OCI-LY7 (cell line): ENCODE measurements around the gene GPN3. TPM values are rescaled to one million over a fixed set of nuclear protein-coding genes. Genes with fewer than 3 reads are reported as not detected.

Experiments used
- BruUV-seq: library from RNA; stranded (reverse); fragments of 400-500 nt; replicated peaks from 2 replicates; lab custom pipeline; 2021; lab: Mats Ljungman, UMichigan
- CTCF ChIA-PET: fragments of 300-600 bp; sonication (Branson Sonifier 250); formaldehyde crosslinking; loops from one replicate; lab custom pipeline; 2022; ENCODE audit warnings: antibody characterized with exemption; ENCODE audit not compliant: unreplicated experiment; lab: Charles Lee
- POLR2A ChIA-PET: fragments of 300-600 bp; sonication (Branson Sonifier 250); formaldehyde crosslinking; loops from one replicate; lab custom pipeline; 2022; ENCODE audit warnings: antibody characterized with exemption; lab: Charles Lee
- DNase-seq: peaks from one replicate; pipeline ENCODE4 v3.0.0-alpha.2; 2015; ENCODE audit warnings: low spot score
- H2AFZ ChIP-seq: fragments of 200-600 bp; sonication (generic), shearing (Covaris generic); 2 replicates; pipeline ENCODE4 v1.6.1; 2014; ENCODE audit warnings: mild to moderate bottlenecking, antibody characterized with exemption, low read length, moderate library complexity
- H3K27ac ChIP-seq: fragments of 200-600 bp; sonication (generic); 2 replicates; pipeline ENCODE4 v1.5.1; 2014; ENCODE audit warnings: mixed run types, low read depth, mild to moderate bottlenecking, moderate library complexity, low read length, inconsistent platforms; ENCODE audit not compliant: poor library complexity, severe bottlenecking
- H3K36me3 ChIP-seq: fragments of 200-600 bp; sonication (generic); 2 replicates; pipeline ENCODE4 v1.6.1; 2014; ENCODE audit warnings: mild to moderate bottlenecking, antibody characterized with exemption, low read length, moderate library complexity, mixed read lengths; ENCODE audit not compliant: insufficient read depth
- H3K4me1 ChIP-seq: fragments of 200-600 bp; sonication (generic); 2 replicates; pipeline ENCODE4 v1.5.1; 2014; ENCODE audit warnings: mild to moderate bottlenecking, low read length; ENCODE audit not compliant: insufficient read depth, poor library complexity, severe bottlenecking
- H3K4me2 ChIP-seq: fragments of 200-600 bp; sonication (generic); 2 replicates; pipeline ENCODE4 v1.6.1; 2014; ENCODE audit warnings: mild to moderate bottlenecking, low read length
- H3K4me3 ChIP-seq: fragments of 200-600 bp; sonication (generic); 2 replicates; pipeline ENCODE4 v1.5.1; 2014; ENCODE audit warnings: mild to moderate bottlenecking, low read depth, low read length; ENCODE audit not compliant: poor library complexity, severe bottlenecking
- H3K79me2 ChIP-seq: fragments of 200-600 bp; sonication (generic); 2 replicates; pipeline ENCODE4 v1.6.1; 2016; ENCODE audit warnings: low read depth, mild to moderate bottlenecking, low read length, moderate library complexity, mixed read lengths; ENCODE audit not compliant: insufficient read depth
- H3K9me2 ChIP-seq: fragments of 200-600 bp; sonication (generic); 2 replicates; pipeline ENCODE4 v1.6.1; 2016; ENCODE audit warnings: mild to moderate bottlenecking, low read length, mixed read lengths; ENCODE audit not compliant: insufficient read depth
- H3K9me3 ChIP-seq: fragments of 200-600 bp; sonication (generic); 2 replicates; pipeline ENCODE4 v1.6.1; 2014; ENCODE audit warnings: mild to moderate bottlenecking, mixed run types, low read length, mixed read lengths
- H4K20me1 ChIP-seq: fragments of 200-600 bp; sonication (generic); 2 replicates; pipeline ENCODE4 v1.6.1; 2014; ENCODE audit warnings: mild to moderate bottlenecking, antibody characterized with exemption, low read length, moderate library complexity, mixed read lengths; ENCODE audit not compliant: insufficient read depth
- EZH2phosphoT487 ChIP-seq: fragments of 200-600 bp; sonication (generic); IDR thresholded peaks from 2 replicates; pipeline ENCODE4 v1.6.1; 2018; ENCODE audit warnings: low read depth, borderline replicate concordance, mild to moderate bottlenecking, mixed run types, antibody characterized with exemption, low read length, moderate library complexity, mixed read lengths
- intact Hi-C: fragments of 100-400 bp; cut with micrococcal nuclease; formaldehyde crosslinking; loops from one replicate; pipeline ENCODE4 v1.10.0; 2022; ENCODE audit not compliant: unreplicated experiment
- total RNA-seq, 2 experiments: library from RNA; depleted of rRNA in 1 of 2; stranded (reverse); fragments of >200 nt in 1 of 2; shearing (Covaris generic) in 1 of 2; gene quantifications; 2 replicates each; pipeline ENCODE4 v1.2.3, GENCODE V29; 2014 to 2022
- TF ChIP-seq, protein P1 (sequence below): fragments of 200-600 bp; sonication (generic); conservative IDR thresholded peaks from 2 replicates; pipeline ENCODE4 v1.5.1; 2014; ENCODE audit warnings: mild to moderate bottlenecking, antibody characterized with exemption, low read length, moderate library complexity, mixed read lengths

Gene GPN3
- total RNA-seq, 2 experiments from 2014 or later: 24.2 to 43.7 TPM

DNA sequence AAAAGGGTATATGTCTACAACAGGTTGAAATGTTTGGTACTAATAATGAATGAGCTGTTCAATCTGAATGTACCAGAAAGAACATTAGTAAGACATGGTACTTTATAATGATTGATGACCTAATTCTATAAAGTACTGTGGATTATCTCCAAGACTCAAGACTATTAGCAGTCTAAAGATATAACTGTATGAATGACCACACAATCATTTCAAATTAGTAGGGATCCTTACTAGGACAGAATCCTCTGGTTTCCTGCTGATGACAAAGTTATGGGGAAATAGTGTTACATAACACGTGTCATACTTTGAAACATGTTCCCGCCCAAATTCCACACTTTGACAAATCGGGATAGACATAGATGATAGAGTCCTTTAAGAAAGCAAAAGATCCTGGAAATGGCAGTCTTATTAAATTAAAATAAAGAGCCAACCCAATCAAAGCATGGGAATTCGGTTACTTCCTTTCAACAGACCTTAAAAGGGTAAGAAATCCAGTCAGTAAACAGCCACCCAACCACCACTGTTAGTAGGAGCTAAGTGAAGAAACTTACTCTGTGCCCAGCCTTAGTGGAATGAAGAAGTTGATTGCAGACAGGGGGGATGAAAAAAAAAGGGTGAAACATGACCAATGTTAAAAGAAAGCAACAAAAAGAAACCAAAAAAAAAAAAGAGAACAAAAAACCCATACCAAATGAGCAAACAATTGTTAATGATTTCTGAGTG lies 31.1 kb upstream of the GPN3 start:
- peaks cover 53% of the 10 kb centered on the region for H3K79me2 ChIP-seq
- peak overlapping the region; percentile 1 for H3K4me3 ChIP-seq
- H3K27ac ChIP-seq: no peak overlapping the region
- H3K9me2 ChIP-seq: no peaks in the 10 kb centered on the region
- TF ChIP-seq EZH2phosphoT487: no peak
- TF ChIP-seq, protein P1, sequence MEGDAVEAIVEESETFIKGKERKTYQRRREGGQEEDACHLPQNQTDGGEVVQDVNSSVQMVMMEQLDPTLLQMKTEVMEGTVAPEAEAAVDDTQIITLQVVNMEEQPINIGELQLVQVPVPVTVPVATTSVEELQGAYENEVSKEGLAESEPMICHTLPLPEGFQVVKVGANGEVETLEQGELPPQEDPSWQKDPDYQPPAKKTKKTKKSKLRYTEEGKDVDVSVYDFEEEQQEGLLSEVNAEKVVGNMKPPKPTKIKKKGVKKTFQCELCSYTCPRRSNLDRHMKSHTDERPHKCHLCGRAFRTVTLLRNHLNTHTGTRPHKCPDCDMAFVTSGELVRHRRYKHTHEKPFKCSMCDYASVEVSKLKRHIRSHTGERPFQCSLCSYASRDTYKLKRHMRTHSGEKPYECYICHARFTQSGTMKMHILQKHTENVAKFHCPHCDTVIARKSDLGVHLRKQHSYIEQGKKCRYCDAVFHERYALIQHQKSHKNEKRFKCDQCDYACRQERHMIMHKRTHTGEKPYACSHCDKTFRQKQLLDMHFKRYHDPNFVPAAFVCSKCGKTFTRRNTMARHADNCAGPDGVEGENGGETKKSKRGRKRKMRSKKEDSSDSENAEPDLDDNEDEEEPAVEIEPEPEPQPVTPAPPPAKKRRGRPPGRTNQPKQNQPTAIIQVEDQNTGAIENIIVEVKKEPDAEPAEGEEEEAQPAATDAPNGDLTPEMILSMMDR: no peak
- no peaks in the 10 kb centered on the region for H3K9me3 ChIP-seq
- H3K4me2 ChIP-seq: peak overlapping the region; percentile 67
- no peak overlapping the region for H2AFZ ChIP-seq
- DNase-seq: no peak
- ChIA-PET CTCF (no interaction called here), POLR2A (interaction anchor here (0.7 to 2.3 kb wide), 4 partner anchors 10 to 1778 kb away, joined by 3 to 11 read pairs (median 4); partner anchors contain the start of genes FAM216A and GPN3)
- peaks cover 6% of the 10 kb centered on the region; the same call in 1 of the 2 replicates for H4K20me1 ChIP-seq
- H3K4me1 ChIP-seq: peaks cover 29% of the 10 kb centered on the region
- intact Hi-C loops: no loop called here
- no TSS peak for BruUV-seq
- peaks cover 53% of the 10 kb centered on the region for H3K36me3 ChIP-seq

GRCh38 chr12:110475426-110475825 lies 7.4 kb upstream of the GPN3 start:
- CTCF ChIA-PET: no interaction called here

More at GRCh38 chr12:110475426-110475825, 7.4 kb upstream of the GPN3 start:
- Histone ChIP-seq H3K4me3 (no peak overlapping the region), H3K4me2 (no peak overlapping the region), H3K79me2 (peaks cover 26% of the 10 kb centered on the region), H4K20me1 (no peaks in the 10 kb centered on the region), H3K9me3 (no peaks in the 10 kb centered on the region), H2AFZ (no peak overlapping the region), H3K4me1 (peaks cover 10% of the 10 kb centered on the region), H3K27ac (no peak overlapping the region), H3K9me2 (no peaks in the 10 kb centered on the region), H3K36me3 (peaks cover 73% of the 10 kb centered on the region)
- intact Hi-C loops: no loop called here
- no peak for DNase-seq
- no peak for TF ChIP-seq EZH2phosphoT487
- TF ChIP-seq, protein P1: no peak
- POLR2A ChIA-PET: interaction anchor here (0.7 kb wide), 1 partner anchor 636 kb away, joined by 3 read pairs; no protein-coding TSS in a partner anchor
- BruUV-seq: no TSS peak
